GM23248 (cell line): ENCODE data around the gene FARP2. TPM values are rescaled to one million over a fixed set of nuclear protein-coding genes. Genes with fewer than 3 reads are reported as not detected.

Experiments used
- DNase-seq: peaks from one replicate; pipeline ENCODE4 v3.0.0-alpha.2; 2015
- H2AFZ ChIP-seq: fragments of 200-600 bp; sonication (generic); 2 replicates; pipeline ENCODE4 v1.6.1; 2016; ENCODE audit warnings: antibody characterized with exemption
- H3F3A ChIP-seq: fragments of 200-600 bp; sonication (generic); 2 replicates; pipeline ENCODE4 v1.6.1; 2016; ENCODE audit warnings: mild to moderate bottlenecking, antibody characterized with exemption, mixed run types; ENCODE audit not compliant: insufficient read depth
- H3K27ac ChIP-seq: fragments of 200-600 bp; sonication (generic); 2 replicates; pipeline ENCODE4 v1.5.1; 2016; ENCODE audit warnings: mild to moderate bottlenecking
- H3K27me3 ChIP-seq: fragments of 200-600 bp; sonication (generic); replicated peaks from 2 replicates; pipeline ENCODE4 v1.6.1; 2016; ENCODE audit warnings: mild to moderate bottlenecking; ENCODE audit not compliant: insufficient read depth
- H3K36me3 ChIP-seq: fragments of 200-600 bp; sonication (generic); 2 replicates; pipeline ENCODE4 v1.6.1; 2016; ENCODE audit warnings: low read depth, mild to moderate bottlenecking
- H3K4me1 ChIP-seq: fragments of 200-600 bp; sonication (generic); 2 replicates; pipeline ENCODE4 v1.6.1; 2016; ENCODE audit warnings: mild to moderate bottlenecking; ENCODE audit not compliant: insufficient read depth
- H3K4me2 ChIP-seq: fragments of 200-600 bp; sonication (generic); one replicate; pipeline ENCODE4 v1.6.1; 2016; ENCODE audit warnings: mild to moderate bottlenecking; ENCODE audit not compliant: unreplicated experiment
- H3K4me3 ChIP-seq: fragments of 200-600 bp; sonication (generic); 2 replicates; pipeline ENCODE4 v1.5.1; 2016; ENCODE audit warnings: mild to moderate bottlenecking
- H3K79me2 ChIP-seq: fragments of 200-600 bp; sonication (generic); 2 replicates; pipeline ENCODE4 v1.6.1; 2016; ENCODE audit warnings: mild to moderate bottlenecking; ENCODE audit not compliant: insufficient read depth
- H3K9ac ChIP-seq: fragments of 200-600 bp; sonication (generic); 2 replicates; pipeline ENCODE4 v1.6.1; 2016; ENCODE audit warnings: mild to moderate bottlenecking
- H3K9me2 ChIP-seq: fragments of 200-600 bp; sonication (generic); 2 replicates; pipeline ENCODE4 v1.6.1; 2016; ENCODE audit warnings: mixed run types, mild to moderate bottlenecking, moderate library complexity; ENCODE audit not compliant: insufficient read depth
- H3K9me3 ChIP-seq: fragments of 200-600 bp; sonication (generic); one replicate; pipeline ENCODE4 v1.6.1; 2017; ENCODE audit warnings: low read depth
- H4K20me1 ChIP-seq: fragments of 200-600 bp; sonication (generic); 2 replicates; pipeline ENCODE4 v1.6.0; 2016; ENCODE audit not compliant: insufficient read depth
- EZH2 ChIP-seq: fragments of 200-600 bp; sonication (generic); IDR thresholded peaks from 2 replicates; pipeline ENCODE4 v1.6.1; 2018; ENCODE audit warnings: antibody characterized with exemption, mild to moderate bottlenecking; ENCODE audit not compliant: insufficient read depth, poor library complexity, severe bottlenecking
- EZH2phosphoT487 ChIP-seq: fragments of 200-600 bp; sonication (generic); IDR thresholded peaks from 2 replicates; pipeline ENCODE4 v1.6.1; 2018; ENCODE audit warnings: antibody characterized with exemption, moderate library complexity, mild to moderate bottlenecking, low read depth; ENCODE audit not compliant: insufficient read depth
- WGBS, 2 experiments: methylation state at CpG; one replicate each; pipeline ENCODE4 v1.1.6; 2015 to 2017; ENCODE audit warnings: low lambda C conversion rate in 2 of 2, low coverage in 1 of 2; ENCODE audit errors: missing lambda C conversion rate in 2 of 2; 5-methylcytosine and 5-hydroxymethylcytosine counted together
- in situ Hi-C: fragments of 300-500 bp; cut with MboI; formaldehyde crosslinking; loops from 2 replicates; pipeline ENCODE4 v1.15.0; 2020
- polyA plus RNA-seq: library from polyadenylated mRNA; unstranded; fragments of >200 nt; fragmentation: Nextera tagmentation; extraction: Ambion mirVana; gene quantifications from 2 replicates; pipeline ENCODE4 v1.2.1, GENCODE V29; 2016
- total RNA-seq: library from RNA; depleted of rRNA; stranded (reverse); fragments of >200 nt; shearing (Covaris generic); gene quantifications from 2 replicates; pipeline ENCODE4 v1.2.3, GENCODE V29; 2014

Gene FARP2
- total and polyA plus RNA-seq, 2 experiments from 2014 or later: 30.9 to 39.0 TPM

- Histone ChIP-seq H3K9me2 (no peaks in the 10 kb centered on the region), H3K4me1 (no peaks in the 10 kb centered on the region), H3F3A (peaks cover 10% of the 10 kb centered on the region; the same call in 1 of the 2 replicates), H2AFZ (no peak overlapping the region), H3K9ac (no peak overlapping the region), H4K20me1 (no peaks in the 10 kb centered on the region), H3K4me3 (no peak overlapping the region), H3K79me2 (no peaks in the 10 kb centered on the region), H3K27ac (no peak overlapping the region), H3K27me3 (peaks cover 6% of the 10 kb centered on the region), H3K36me3 (no peaks in the 10 kb centered on the region), H3K4me2 (no peak overlapping the region), H3K9me3 (no peaks in the 10 kb centered on the region)
- WGBS, 2 experiments: 95 to 97% methylated on average over 11 of the region's 11 CpGs
- in situ Hi-C loops: no loop called here
- TF ChIP-seq EZH2 (no peak), EZH2phosphoT487 (no peak)
- no peak for DNase-seq
Observed at GRCh38 chr2:241539616-241540374, 183.7 kb downstream of the FARP2 start.

GRCh38 chr2:241540401-241540770 is 184.3 kb downstream of the FARP2 start:
- H3K4me1 ChIP-seq: no peaks in the 10 kb centered on the region
- no peaks in the 10 kb centered on the region for H3K9me3 ChIP-seq
- peaks cover 14% of the 10 kb centered on the region; the same call in 1 of the 2 replicates for H3F3A ChIP-seq
- H2AFZ ChIP-seq: peak overlapping the region; percentile 27; the same call in 1 of the 2 replicates
- no peaks in the 10 kb centered on the region for H3K9me2 ChIP-seq
- in situ Hi-C loops: no loop called here
- peaks cover 6% of the 10 kb centered on the region for H3K27me3 ChIP-seq
- no peak overlapping the region for H3K9ac ChIP-seq
- H3K36me3 ChIP-seq: no peaks in the 10 kb centered on the region
- no peak for DNase-seq
- WGBS, 2 experiments: 53 to 62% methylated on average over 10 of the region's 10 CpGs
- peak overlapping the region; percentile 30; the same call in 1 of the 2 replicates for H3K4me3 ChIP-seq
- no peaks in the 10 kb centered on the region for H4K20me1 ChIP-seq
- no peak overlapping the region for H3K4me2 ChIP-seq
- H3K79me2 ChIP-seq: no peaks in the 10 kb centered on the region
- no peak for TF ChIP-seq EZH2phosphoT487
- TF ChIP-seq EZH2: no peak
- H3K27ac ChIP-seq: no peak overlapping the region

- peak overlapping the region; percentile 30 for H3K4me3 ChIP-seq
- no peak overlapping the region for H3K27ac ChIP-seq
- H3K4me2 ChIP-seq: no peak overlapping the region
- no peaks in the 10 kb centered on the region for H3K4me1 ChIP-seq
- H2AFZ ChIP-seq: peak overlapping the region; percentile 27
- H3K9me2 ChIP-seq: no peaks in the 10 kb centered on the region
- no peaks in the 10 kb centered on the region for H4K20me1 ChIP-seq
- H3K27me3 ChIP-seq: peaks cover 6% of the 10 kb centered on the region
- H3F3A ChIP-seq: peaks cover 14% of the 10 kb centered on the region; the same call in 1 of the 2 replicates
- no peaks in the 10 kb centered on the region for H3K9me3 ChIP-seq
- H3K9ac ChIP-seq: no peak overlapping the region
- 16 to 22% methylated on average over 35 to 58 of the region's 68 CpGs for WGBS, 2 experiments
- TF ChIP-seq EZH2phosphoT487 (no peak), EZH2 (no peak)
- no peaks in the 10 kb centered on the region for H3K36me3 ChIP-seq
- no peaks in the 10 kb centered on the region for H3K79me2 ChIP-seq
- in situ Hi-C loops: no loop called here
- peak; percentile 64 for DNase-seq
Observed at GRCh38 chr2:241540771-241541561, 184.9 kb downstream of the FARP2 start.

GRCh38 chr2:241541564-241542277 is 185.6 kb downstream of the FARP2 start:
- Histone ChIP-seq H3K9ac (no peak overlapping the region), H3K27ac (no peak overlapping the region), H3K79me2 (no peaks in the 10 kb centered on the region), H3F3A (peaks cover 14% of the 10 kb centered on the region; the same call in 1 of the 2 replicates), H3K9me3 (no peaks in the 10 kb centered on the region), H3K4me1 (peaks cover 2% of the 10 kb centered on the region; the same call in 1 of the 2 replicates), H3K4me3 (no peak overlapping the region), H4K20me1 (no peaks in the 10 kb centered on the region), H3K9me2 (no peaks in the 10 kb centered on the region), H2AFZ (no peak overlapping the region), H3K27me3 (peaks cover 6% of the 10 kb centered on the region), H3K36me3 (no peaks in the 10 kb centered on the region), H3K4me2 (no peak overlapping the region)
- TF ChIP-seq EZH2 (no peak), EZH2phosphoT487 (no peak)
- DNase-seq: no peak
- in situ Hi-C loops: no loop called here
- WGBS, 2 experiments: 17 to 18% methylated on average over 30 to 37 of the region's 62 CpGs
